MM.1S (cell line): Measurements from ENCODE around the gene POLD1.

ENCODE experiments used
- DNase-seq: peaks from one replicate; pipeline ENCODE4 v3.0.0-alpha.2; 2015
- H2AFZ ChIP-seq: fragments of 300-600 bp; sonication (generic); 2 replicates; pipeline ENCODE4 v1.6.0; 2016; ENCODE audit warnings: antibody characterized with exemption, low read length
- H3F3A ChIP-seq: fragments of 300-600 bp; sonication (generic); 2 replicates; pipeline ENCODE4 v1.6.1; 2016; ENCODE audit warnings: mild to moderate bottlenecking, antibody characterized with exemption, low read length, moderate library complexity, mixed read lengths; ENCODE audit not compliant: insufficient read depth
- H3K27ac ChIP-seq: fragments of 300-600 bp; sonication (generic); 2 replicates; pipeline ENCODE4 v1.5.1; 2016; ENCODE audit warnings: mild to moderate bottlenecking, low read length
- H3K27me3 ChIP-seq: fragments of 300-600 bp; sonication (generic); replicated peaks from 2 replicates; pipeline ENCODE4 v1.6.0; 2016; ENCODE audit warnings: low read length; ENCODE audit not compliant: insufficient read depth
- H3K36me3 ChIP-seq: fragments of 300-600 bp; sonication (generic); replicated peaks from 2 replicates; pipeline ENCODE4 v1.6.1; 2016; ENCODE audit warnings: mild to moderate bottlenecking, low read length, mixed read lengths; ENCODE audit not compliant: insufficient read depth
- H3K4me1 ChIP-seq: fragments of 300-600 bp; sonication (generic); 2 replicates; pipeline ENCODE4 v1.6.1; 2016; ENCODE audit warnings: low read length, mixed read lengths
- H3K4me2 ChIP-seq: fragments of 300-600 bp; sonication (generic); 2 replicates; pipeline ENCODE4 v1.6.0; 2016; ENCODE audit warnings: low read depth, low read length
- H3K4me3 ChIP-seq: fragments of 300-600 bp; sonication (generic); 2 replicates; pipeline ENCODE4 v1.5.1; 2016; ENCODE audit warnings: low read length, mixed read lengths
- H3K79me2 ChIP-seq: fragments of 300-600 bp; sonication (generic); 2 replicates; pipeline ENCODE4 v1.6.1; 2016; ENCODE audit warnings: mixed run types, low read length, mixed read lengths
- H3K9ac ChIP-seq: fragments of 300-600 bp; sonication (generic); 2 replicates; pipeline ENCODE4 v1.6.1; 2016; ENCODE audit warnings: low read length, mixed read lengths
- H3K9me2 ChIP-seq: fragments of 300-600 bp; sonication (generic); replicated peaks from 2 replicates; pipeline ENCODE4 v1.6.1; 2016; ENCODE audit warnings: mild to moderate bottlenecking, low read length, mixed read lengths; ENCODE audit not compliant: insufficient read depth
- H3K9me3 ChIP-seq: fragments of 300-600 bp; sonication (generic); replicated peaks from 2 replicates; pipeline ENCODE4 v1.6.1; 2016; ENCODE audit warnings: mild to moderate bottlenecking, low read length, mixed read lengths; ENCODE audit not compliant: insufficient read depth
- H4K20me1 ChIP-seq: fragments of 300-600 bp; sonication (generic); 2 replicates; pipeline ENCODE4 v1.6.1; 2016; ENCODE audit warnings: mild to moderate bottlenecking, low read length, moderate library complexity, mixed read lengths; ENCODE audit not compliant: insufficient read depth
- EZH2 ChIP-seq: fragments of 300-600 bp; sonication (generic); optimal IDR thresholded peaks from 2 replicates; pipeline ENCODE3; 2017; ENCODE audit warnings: low read depth, mild to moderate bottlenecking, antibody characterized with exemption, low read length, mixed read lengths
- EZH2phosphoT487 ChIP-seq: fragments of 300-600 bp; sonication (generic); IDR thresholded peaks from 2 replicates; pipeline ENCODE4 v1.6.1; 2018; ENCODE audit warnings: antibody characterized with exemption, low read length
- TF ChIP-seq, protein P1 (sequence below): fragments of 300-600 bp; sonication (generic); IDR thresholded peaks from 2 replicates; pipeline ENCODE4 v1.5.1; 2016; ENCODE audit warnings: antibody characterized with exemption, low read length, mixed read lengths

Gene POLD1

DNA sequence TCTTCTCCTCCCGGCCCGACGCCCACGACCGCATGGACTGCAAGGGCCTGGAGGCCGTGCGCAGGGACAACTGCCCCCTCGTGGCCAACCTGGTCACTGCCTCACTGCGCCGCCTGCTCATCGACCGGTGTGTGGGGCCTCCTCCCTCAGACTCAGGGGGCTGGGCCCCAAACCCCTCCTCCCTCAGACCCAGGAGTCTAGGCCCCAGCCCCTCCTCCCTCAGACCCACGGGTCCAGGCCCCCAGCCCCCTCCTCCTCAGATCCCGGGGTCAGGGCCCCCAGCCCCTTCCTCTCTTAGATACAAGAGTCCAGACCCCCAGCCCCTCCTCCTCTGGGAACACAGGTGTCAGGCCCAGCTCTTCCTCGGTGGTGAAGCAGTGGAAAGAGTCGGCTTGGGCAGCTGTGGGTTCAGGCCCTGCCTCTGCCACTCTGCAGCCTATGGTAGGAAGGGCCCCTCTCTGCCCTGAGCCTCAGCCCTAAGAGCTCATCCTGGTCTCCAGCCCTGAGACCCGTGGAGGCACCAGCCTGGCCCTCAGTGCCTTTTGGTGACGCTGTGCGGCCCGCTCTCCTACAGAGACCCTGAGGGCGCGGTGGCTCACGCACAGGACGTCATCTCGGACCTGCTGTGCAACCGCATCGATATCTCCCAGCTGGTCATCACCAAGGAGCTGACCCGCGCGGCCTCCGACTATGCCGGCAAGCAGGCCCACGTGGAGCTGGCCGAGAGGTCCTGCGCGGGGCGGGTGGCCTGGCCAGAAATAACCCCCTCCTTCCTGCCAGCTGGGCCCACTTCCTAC, 30.9 kb downstream of the POLD1 start:
- peaks cover 4% of the 10 kb centered on the region for H3K27me3 ChIP-seq
- H3K4me3 ChIP-seq: no peak overlapping the region
- no peaks in the 10 kb centered on the region for H3K9me2 ChIP-seq
- H3F3A ChIP-seq: no peaks in the 10 kb centered on the region; the same call in 1 of the 2 replicates
- peak; percentile 12 for DNase-seq
- H3K79me2 ChIP-seq: no peaks in the 10 kb centered on the region
- TF ChIP-seq, protein P1, sequence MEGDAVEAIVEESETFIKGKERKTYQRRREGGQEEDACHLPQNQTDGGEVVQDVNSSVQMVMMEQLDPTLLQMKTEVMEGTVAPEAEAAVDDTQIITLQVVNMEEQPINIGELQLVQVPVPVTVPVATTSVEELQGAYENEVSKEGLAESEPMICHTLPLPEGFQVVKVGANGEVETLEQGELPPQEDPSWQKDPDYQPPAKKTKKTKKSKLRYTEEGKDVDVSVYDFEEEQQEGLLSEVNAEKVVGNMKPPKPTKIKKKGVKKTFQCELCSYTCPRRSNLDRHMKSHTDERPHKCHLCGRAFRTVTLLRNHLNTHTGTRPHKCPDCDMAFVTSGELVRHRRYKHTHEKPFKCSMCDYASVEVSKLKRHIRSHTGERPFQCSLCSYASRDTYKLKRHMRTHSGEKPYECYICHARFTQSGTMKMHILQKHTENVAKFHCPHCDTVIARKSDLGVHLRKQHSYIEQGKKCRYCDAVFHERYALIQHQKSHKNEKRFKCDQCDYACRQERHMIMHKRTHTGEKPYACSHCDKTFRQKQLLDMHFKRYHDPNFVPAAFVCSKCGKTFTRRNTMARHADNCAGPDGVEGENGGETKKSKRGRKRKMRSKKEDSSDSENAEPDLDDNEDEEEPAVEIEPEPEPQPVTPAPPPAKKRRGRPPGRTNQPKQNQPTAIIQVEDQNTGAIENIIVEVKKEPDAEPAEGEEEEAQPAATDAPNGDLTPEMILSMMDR: peak; percentile 61
- TF ChIP-seq EZH2: no peak
- no peak for TF ChIP-seq EZH2phosphoT487
- no peak overlapping the region for H2AFZ ChIP-seq
- no peaks in the 10 kb centered on the region for H4K20me1 ChIP-seq
- H3K9me3 ChIP-seq: no peaks in the 10 kb centered on the region
- no peaks in the 10 kb centered on the region for H3K36me3 ChIP-seq
- peaks cover 26% of the 10 kb centered on the region for H3K4me1 ChIP-seq
- no peak overlapping the region for H3K9ac ChIP-seq
- H3K4me2 ChIP-seq: peak overlapping the region; percentile 24; the same call in 1 of the 2 replicates
- H3K27ac ChIP-seq: peak overlapping the region; percentile 23; the same call in 1 of the 2 replicates

DNA sequence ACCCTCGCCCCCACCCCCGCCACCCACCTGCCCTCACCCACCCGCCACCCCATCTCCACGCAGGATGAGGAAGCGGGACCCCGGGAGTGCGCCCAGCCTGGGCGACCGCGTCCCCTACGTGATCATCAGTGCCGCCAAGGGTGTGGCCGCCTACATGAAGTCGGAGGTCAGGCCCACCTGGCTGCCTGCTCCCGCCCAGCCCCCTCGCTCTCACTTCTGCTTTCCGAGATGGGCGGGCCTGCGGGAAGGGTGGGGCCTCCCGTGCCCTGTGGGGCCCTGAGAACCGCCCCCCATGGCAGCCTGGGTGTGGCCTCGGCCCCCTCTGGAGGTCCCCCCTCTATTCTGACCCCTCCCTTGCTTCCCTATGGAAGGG, 31.5 kb downstream of the POLD1 start:
- peak; percentile 28 for DNase-seq
- no peak overlapping the region for H3K4me3 ChIP-seq
- no peak overlapping the region for H3K4me2 ChIP-seq
- H3F3A ChIP-seq: no peaks in the 10 kb centered on the region; the same call in 1 of the 2 replicates
- no peaks in the 10 kb centered on the region for H4K20me1 ChIP-seq
- no peaks in the 10 kb centered on the region for H3K36me3 ChIP-seq
- no peaks in the 10 kb centered on the region for H3K9me2 ChIP-seq
- no peak overlapping the region for H2AFZ ChIP-seq
- no peak overlapping the region for H3K9ac ChIP-seq
- no peak overlapping the region for H3K27ac ChIP-seq
- peaks cover 26% of the 10 kb centered on the region for H3K4me1 ChIP-seq
- H3K9me3 ChIP-seq: no peaks in the 10 kb centered on the region
- H3K27me3 ChIP-seq: peaks cover 8% of the 10 kb centered on the region
- TF ChIP-seq, protein P1: no peak
- TF ChIP-seq EZH2 (no peak), EZH2phosphoT487 (no peak)
- no peaks in the 10 kb centered on the region for H3K79me2 ChIP-seq

DNA sequence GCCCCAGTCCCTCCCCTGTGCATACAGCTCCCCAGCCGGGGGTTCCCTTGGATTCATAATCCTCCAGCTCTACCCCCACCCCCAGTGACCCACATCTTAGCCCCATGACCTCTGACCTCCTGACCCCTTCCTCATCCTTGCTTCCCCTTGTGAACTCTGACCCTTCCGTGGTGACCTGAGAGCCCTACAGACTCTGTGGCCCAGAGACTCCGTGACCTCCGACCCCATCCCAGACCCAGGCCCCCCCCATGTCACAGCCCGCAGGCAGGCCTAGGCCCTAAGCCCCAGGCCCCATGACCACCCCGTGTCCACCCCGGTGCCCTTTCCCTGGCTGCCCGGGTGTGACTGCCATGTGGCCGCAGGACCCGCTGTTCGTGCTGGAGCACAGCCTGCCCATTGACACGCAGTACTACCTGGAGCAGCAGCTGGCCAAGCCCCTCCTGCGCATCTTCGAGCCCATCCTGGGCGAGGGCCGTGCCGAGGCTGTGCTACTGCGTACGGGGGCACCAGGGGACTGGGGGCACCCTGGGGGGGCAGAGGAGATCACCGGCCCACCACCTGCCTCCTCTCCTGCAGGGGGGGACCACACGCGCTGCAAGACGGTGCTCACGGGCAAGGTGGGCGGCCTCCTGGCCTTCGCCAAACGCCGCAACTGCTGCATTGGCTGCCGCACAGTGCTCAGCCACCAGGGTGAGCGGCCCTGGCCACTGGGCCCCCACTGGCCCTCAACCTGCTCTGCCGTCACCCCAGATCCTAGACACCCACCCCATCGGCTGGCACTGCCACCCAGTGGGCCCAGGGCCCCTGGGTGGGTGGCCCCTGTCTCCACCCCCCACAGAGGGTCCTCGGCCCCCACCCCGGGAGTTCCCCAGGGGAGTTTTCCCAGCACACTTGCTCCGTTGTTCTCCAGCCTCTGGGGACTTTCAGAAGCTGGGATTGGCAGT, 32.2 kb downstream of the POLD1 start:
- H3K4me1 ChIP-seq: peaks cover 26% of the 10 kb centered on the region
- no peaks in the 10 kb centered on the region; the same call in 1 of the 2 replicates for H3F3A ChIP-seq
- no peak overlapping the region for H3K9ac ChIP-seq
- H3K36me3 ChIP-seq: no peaks in the 10 kb centered on the region
- H4K20me1 ChIP-seq: no peaks in the 10 kb centered on the region
- H3K4me3 ChIP-seq: no peak overlapping the region
- TF ChIP-seq EZH2phosphoT487 (no peak), EZH2 (no peak)
- TF ChIP-seq, protein P1: no peak
- H3K27ac ChIP-seq: no peak overlapping the region
- no peak for DNase-seq
- no peak overlapping the region for H2AFZ ChIP-seq
- no peaks in the 10 kb centered on the region for H3K9me2 ChIP-seq
- no peak overlapping the region for H3K4me2 ChIP-seq
- H3K27me3 ChIP-seq: peaks cover 8% of the 10 kb centered on the region
- no peaks in the 10 kb centered on the region for H3K9me3 ChIP-seq
- no peaks in the 10 kb centered on the region for H3K79me2 ChIP-seq
